ENCODE data around the gene DNAH1.

Gene DNAH1

GRCh38 chr3:52383446-52383845, 67.3 kb downstream of the DNAH1 start:
- no peak overlapping the region for H3K4me3 Mint-ChIP-seq

GRCh38 chr3:52384019-52384761, 68.1 kb downstream of the DNAH1 start:
- H3K4me3 Mint-ChIP-seq: no peak overlapping the region

More at GRCh38 chr3:52383446-52383845, 67.3 kb downstream of the DNAH1 start:
- no peak for TF ChIP-seq CTCF (IDR thresholded peaks at IDR 0.05; ENCODE audit: unreplicated experiment in 3 of 3)
- Mint-ChIP-seq H3K27ac (no peak overlapping the region), H3K4me1 (no peaks in the 10 kb centered on the region), H3K9me3 (no peaks in the 10 kb centered on the region), H3K36me3 (ENCODE audit: low read depth) (no peaks in the 10 kb centered on the region), H3K27me3 (ENCODE audit: low read depth) (no peaks in the 10 kb centered on the region)

GRCh38 chr3:52385157-52385556, 69.0 kb downstream of the DNAH1 start:
- Mint-ChIP-seq H3K36me3 (ENCODE audit: low read depth) (peaks cover under 1% of the 10 kb centered on the region), H3K4me1 (no peaks in the 10 kb centered on the region), H3K27me3 (ENCODE audit: low read depth) (no peaks in the 10 kb centered on the region), H3K4me3 (no peak overlapping the region), H3K9me3 (no peaks in the 10 kb centered on the region), H3K27ac (peak overlapping the region in 1 of 3 experiments; percentile 67)
- TF ChIP-seq CTCF (IDR thresholded peaks at IDR 0.05; ENCODE audit: unreplicated experiment in 3 of 3): peak; percentile 35 to 54 (median 47)

More at GRCh38 chr3:52384019-52384761, 68.1 kb downstream of the DNAH1 start:
- Mint-ChIP-seq H3K27ac (no peak overlapping the region), H3K27me3 (ENCODE audit: low read depth) (no peaks in the 10 kb centered on the region), H3K4me1 (no peaks in the 10 kb centered on the region), H3K36me3 (ENCODE audit: low read depth) (no peaks in the 10 kb centered on the region), H3K9me3 (no peaks in the 10 kb centered on the region)
- no peak for TF ChIP-seq CTCF (IDR thresholded peaks at IDR 0.05; ENCODE audit: unreplicated experiment in 3 of 3)

- Mint-ChIP-seq H3K27ac (no peak overlapping the region), H3K27me3 (ENCODE audit: low read depth) (no peaks in the 10 kb centered on the region), H3K9me3 (no peaks in the 10 kb centered on the region), H3K4me3 (no peak overlapping the region), H3K4me1 (no peaks in the 10 kb centered on the region), H3K36me3 (ENCODE audit: low read depth) (peaks cover 3% of the 10 kb centered on the region)
- TF ChIP-seq CTCF (IDR thresholded peaks at IDR 0.05; ENCODE audit: unreplicated experiment in 3 of 3): no peak
Observed at GRCh38 chr3:52387481-52387880, 71.4 kb downstream of the DNAH1 start.

- no peaks in the 10 kb centered on the region for H3K27me3 Mint-ChIP-seq (ENCODE audit: low read depth)
- TF ChIP-seq CTCF (IDR thresholded peaks at IDR 0.05; ENCODE audit: unreplicated experiment in 3 of 3): no peak
- peaks cover 3% of the 10 kb centered on the region for H3K36me3 Mint-ChIP-seq (ENCODE audit: low read depth)
- no peak overlapping the region for H3K27ac Mint-ChIP-seq
- no peak overlapping the region for H3K4me3 Mint-ChIP-seq
- H3K4me1 Mint-ChIP-seq: no peaks in the 10 kb centered on the region
- no peaks in the 10 kb centered on the region for H3K9me3 Mint-ChIP-seq
Observed at GRCh38 chr3:52388348-52388821, 72.3 kb downstream of the DNAH1 start.

- Mint-ChIP-seq H3K4me3 (no peak overlapping the region), H3K27ac (no peak overlapping the region), H3K36me3 (ENCODE audit: low read depth) (peaks cover 3% of the 10 kb centered on the region), H3K4me1 (no peaks in the 10 kb centered on the region), H3K27me3 (ENCODE audit: low read depth) (no peaks in the 10 kb centered on the region), H3K9me3 (no peaks in the 10 kb centered on the region)
- no peak for TF ChIP-seq CTCF (IDR thresholded peaks at IDR 0.05; ENCODE audit: unreplicated experiment in 3 of 3)
Observed at GRCh38 chr3:52388933-52389332, 72.8 kb downstream of the DNAH1 start.

Measured in nephron (organoid).